ENCODE measurements around the gene THAP12. TPM values are rescaled to one million over a fixed set of nuclear protein-coding genes. Genes with fewer than 3 reads are reported as not detected.

Gene THAP12
- total RNA-seq, 6 experiments from 2014 or later, result 11.5 to 15.8 (median 12.5) TPM

- H3K9me3 ChIP-seq, result no peaks in the 10 kb centered on the region
- H3K4me3 ChIP-seq, result no peak overlapping the region
- no peaks in the 10 kb centered on the region for H3K27me3 ChIP-seq
- no CpG with 5 or more reads among the region's 3 CpGs for WGBS (ENCODE audit: insufficient coverage, low coverage, low lambda C conversion rate, missing lambda C conversion rate)
- H3K27ac ChIP-seq, result no peak overlapping the region
- DNase-seq (no peak), ATAC-seq (no peak)
- intact Hi-C loops (cut with DNase I), result loop anchor here (5.0 kb wide), 1 partner anchor 110 kb away; the partner anchor contains the start of gene WNT11 (in 2 of the 2)
- TF ChIP-seq POLR2A (IDR thresholded peaks at IDR 0.05), result no peak
- no peak for TF ChIP-seq CTCF (IDR thresholded peaks at IDR 0.05)
- peaks cover 0 to 8% (median 0%) of the 10 kb centered on the region in 4 donors for H3K4me1 ChIP-seq
- H3K36me3 ChIP-seq, result no peaks in the 10 kb centered on the region
Measured at GRCh38 chr11:76317296-76317695, 63.6 kb downstream of the THAP12 start.

- TF ChIP-seq POLR2A (IDR thresholded peaks at IDR 0.05), result no peak
- TF ChIP-seq CTCF (IDR thresholded peaks at IDR 0.05), result no peak
- ATAC-seq (peak; percentile 50 to 84 (median 63)), DNase-seq (no peak)
- intact Hi-C loops (cut with DNase I), result loop anchor here (5.0 kb wide), 1 partner anchor 109 kb away; the partner anchor contains the start of gene WNT11 (in 2 of the 2)
- Histone ChIP-seq H3K9me3 (no peaks in the 10 kb centered on the region), H3K27me3 (no peaks in the 10 kb centered on the region), H3K36me3 (no peaks in the 10 kb centered on the region), H3K4me3 (no peak overlapping the region), H3K4me1 (peaks cover 0 to 8% (median 0%) of the 10 kb centered on the region in 4 donors), H3K27ac (no peak overlapping the region)
- WGBS (ENCODE audit: insufficient coverage, low coverage, low lambda C conversion rate, missing lambda C conversion rate), result 26% methylated on average over 2 of the region's 3 CpGs
Measured at GRCh38 chr11:76316726-76317125, 64.2 kb downstream of the THAP12 start.

- Histone ChIP-seq H3K4me3 (no peak overlapping the region), H3K27me3 (no peaks in the 10 kb centered on the region), H3K27ac (no peak overlapping the region), H3K36me3 (no peaks in the 10 kb centered on the region), H3K4me1 (peaks cover 0 to 8% (median 0%) of the 10 kb centered on the region in 4 donors), H3K9me3 (no peaks in the 10 kb centered on the region)
- no CpG with 5 or more reads among the region's 8 CpGs for WGBS (ENCODE audit: insufficient coverage, low coverage, low lambda C conversion rate, missing lambda C conversion rate)
- intact Hi-C loops (cut with DNase I), result loop anchor here (5.0 kb wide), 1 partner anchor 108 kb away; the partner anchor contains the start of gene WNT11 (in 2 of the 2)
- ATAC-seq (no peak), DNase-seq (no peak)
- TF ChIP-seq CTCF (IDR thresholded peaks at IDR 0.05) (no peak), POLR2A (IDR thresholded peaks at IDR 0.05) (no peak)
Measured at GRCh38 chr11:76315182-76315853, 65.6 kb downstream of the THAP12 start.

- TF ChIP-seq CTCF (IDR thresholded peaks at IDR 0.05), result no peak
- no peak for TF ChIP-seq POLR2A (IDR thresholded peaks at IDR 0.05)
- Histone ChIP-seq H3K36me3 (no peaks in the 10 kb centered on the region), H3K27me3 (no peaks in the 10 kb centered on the region), H3K27ac (no peak overlapping the region), H3K9me3 (no peaks in the 10 kb centered on the region), H3K4me3 (no peak overlapping the region), H3K4me1 (peaks cover 0 to 8% (median 0%) of the 10 kb centered on the region in 4 donors)
- 83% methylated on average over 2 of the region's 4 CpGs for WGBS (ENCODE audit: insufficient coverage, low coverage, low lambda C conversion rate, missing lambda C conversion rate)
- ATAC-seq (no peak), DNase-seq (no peak)
- intact Hi-C loops (cut with DNase I), result loop anchor here (5.0 kb wide), 2 partner anchors 97 to 107 kb away; partner anchors contain the start of gene WNT11 (in 2 of the 2)
Measured at GRCh38 chr11:76314741-76315090, 66.2 kb downstream of the THAP12 start.

Measured in right lobe of liver (tissue), 6 donors.